GM21390 (cell line): ENCODE data around the gene RRP8.

Source experiments
- ATAC-seq: cut with Tn5 transposase; IDR thresholded peaks from one replicate; pipeline ENCODE4 v1.9.1; 2021; ENCODE audit not compliant: unreplicated experiment

Gene RRP8

DNA sequence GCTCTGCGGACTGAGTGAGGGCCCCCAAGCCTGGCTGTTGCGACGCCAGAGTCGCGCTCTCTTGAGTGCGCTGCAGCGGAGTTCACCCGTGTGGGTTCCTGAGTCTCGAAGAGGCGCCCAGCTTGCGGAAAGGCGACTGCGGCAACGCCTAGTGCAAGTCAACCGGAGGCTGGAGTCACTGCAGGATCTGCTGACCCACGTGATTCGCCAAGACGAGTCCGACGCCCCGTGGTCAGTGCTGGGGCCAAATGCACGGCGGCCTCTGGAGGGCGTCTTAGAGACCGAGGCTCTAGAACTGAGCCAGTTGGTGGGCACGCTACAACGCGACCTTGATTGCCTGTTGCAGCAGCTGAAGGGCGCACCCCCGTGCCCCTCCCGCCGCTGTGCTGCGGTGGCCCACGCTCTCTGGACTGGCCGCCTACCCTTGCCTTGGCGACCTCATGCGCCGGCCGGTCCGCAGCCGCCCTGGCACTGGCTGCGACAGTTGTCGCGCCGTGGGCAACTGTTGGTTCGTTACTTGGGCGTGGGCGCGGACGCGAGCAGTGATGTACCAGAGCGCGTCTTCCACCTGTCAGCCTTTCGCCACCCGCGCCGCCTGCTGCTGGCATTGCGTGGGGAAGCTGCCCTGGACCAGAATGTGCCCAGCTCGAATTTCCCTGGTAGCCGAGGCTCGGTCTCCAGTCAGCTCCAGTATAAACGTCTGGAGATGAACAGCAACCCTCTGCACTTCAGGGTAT is 32.6 kb downstream of the RRP8 start:
- ATAC-seq: no peak

DNA sequence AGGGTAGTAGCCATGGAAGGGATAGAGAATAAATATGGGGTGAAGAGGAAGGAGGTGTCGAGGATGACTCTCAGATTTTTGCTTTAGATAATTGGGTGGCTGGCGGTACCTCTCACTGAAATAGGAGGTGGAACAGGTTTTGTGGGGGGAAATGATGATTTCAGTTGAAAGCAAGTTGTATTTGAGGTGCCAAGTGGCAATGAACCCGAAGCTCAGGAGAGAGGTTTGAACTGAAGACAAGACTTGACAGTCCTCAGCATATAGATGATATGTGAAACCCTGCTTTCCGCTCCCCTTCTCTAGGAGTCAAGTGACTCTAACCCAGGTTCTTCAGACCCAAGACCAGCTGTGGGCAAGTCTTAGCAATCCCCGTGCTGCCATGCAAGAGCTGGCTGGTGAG is 33.7 kb downstream of the RRP8 start:
- ATAC-seq: no peak

DNA sequence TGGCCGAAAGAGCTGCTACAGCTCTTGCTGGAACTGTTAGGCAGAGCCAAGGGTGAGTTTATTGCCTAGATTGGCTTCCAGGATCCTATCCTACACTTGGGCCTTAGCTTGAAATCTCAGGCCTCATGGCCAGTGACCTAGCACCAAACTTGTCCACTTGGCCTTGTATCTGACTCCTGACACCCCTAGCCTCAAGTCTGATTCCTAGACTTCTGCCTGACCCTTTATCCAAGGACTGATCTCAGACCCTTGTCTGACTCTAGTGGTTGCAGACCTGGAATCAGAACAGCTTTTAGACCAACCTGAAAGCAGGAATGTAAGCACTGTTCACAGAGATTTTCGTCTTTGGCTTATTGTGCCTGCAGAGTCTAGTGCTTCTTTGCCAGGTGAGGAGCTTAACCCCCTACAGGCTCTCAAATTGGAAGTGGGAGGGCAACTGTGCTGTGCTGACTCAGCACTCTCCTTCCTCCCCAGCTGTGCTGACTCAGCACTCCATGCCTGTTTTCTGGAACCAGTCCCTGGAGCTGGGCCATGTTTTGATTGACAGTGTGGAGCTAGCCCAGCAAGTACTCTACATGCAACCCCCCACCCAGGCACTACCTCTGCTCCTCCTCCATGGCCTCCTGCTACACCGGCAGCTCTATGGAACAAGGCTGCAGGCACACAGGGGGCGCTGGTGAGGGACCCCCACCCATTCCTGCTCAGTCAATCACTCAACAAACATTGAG is 35.1 kb downstream of the RRP8 start:
- no peak for ATAC-seq

DNA sequence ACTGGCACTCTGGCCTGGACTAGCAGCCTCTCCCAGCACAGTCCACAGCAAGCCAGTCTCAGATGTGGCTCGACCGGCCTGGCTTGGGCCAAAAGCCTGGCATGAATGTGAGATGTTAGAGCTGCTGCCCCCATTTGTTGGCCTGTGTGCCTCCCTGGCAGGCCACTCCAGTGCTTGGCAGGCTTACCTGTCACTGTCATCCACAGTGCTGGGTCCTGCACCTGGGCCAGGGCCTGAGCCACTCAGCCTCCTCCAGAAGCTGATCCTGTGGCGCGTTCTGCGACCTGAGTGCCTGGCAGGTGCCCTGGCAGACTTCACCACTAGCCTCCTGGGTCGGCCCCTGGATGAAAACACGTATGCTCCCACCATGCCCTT is 36.1 kb downstream of the RRP8 start:
- no peak for ATAC-seq

DNA sequence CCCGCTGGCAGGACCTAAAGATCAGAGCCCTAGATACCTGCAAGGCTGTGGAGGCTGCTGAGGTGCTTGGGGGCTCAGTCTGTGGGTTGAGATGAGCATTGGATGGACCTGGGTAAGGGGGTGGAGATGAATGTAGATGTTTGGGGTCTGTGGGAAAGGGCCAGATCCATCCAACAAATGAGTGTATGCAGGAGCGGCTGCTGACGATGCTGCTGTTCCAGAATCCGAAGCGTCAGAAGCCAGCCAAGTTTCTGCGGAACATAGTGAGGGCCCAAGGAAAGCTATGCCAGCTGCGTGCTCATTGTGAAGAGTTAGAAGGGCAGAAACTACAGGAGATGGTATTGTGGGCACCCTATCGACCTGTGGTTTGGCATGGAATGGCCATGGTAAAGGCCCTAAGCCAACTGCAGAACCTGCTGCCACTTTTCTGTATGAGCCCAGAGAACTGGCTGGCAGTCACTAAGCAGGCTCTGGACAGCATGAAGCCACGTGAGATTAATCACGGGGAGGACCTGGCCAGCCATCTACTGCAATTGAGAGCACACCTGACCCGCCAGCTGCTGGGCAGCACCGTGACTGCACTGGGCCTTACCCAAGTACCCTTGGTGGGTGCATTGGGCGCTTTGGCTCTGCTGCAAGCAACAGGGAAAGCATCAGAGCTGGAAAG is 36.6 kb downstream of the RRP8 start:
- no peak for ATAC-seq

DNA sequence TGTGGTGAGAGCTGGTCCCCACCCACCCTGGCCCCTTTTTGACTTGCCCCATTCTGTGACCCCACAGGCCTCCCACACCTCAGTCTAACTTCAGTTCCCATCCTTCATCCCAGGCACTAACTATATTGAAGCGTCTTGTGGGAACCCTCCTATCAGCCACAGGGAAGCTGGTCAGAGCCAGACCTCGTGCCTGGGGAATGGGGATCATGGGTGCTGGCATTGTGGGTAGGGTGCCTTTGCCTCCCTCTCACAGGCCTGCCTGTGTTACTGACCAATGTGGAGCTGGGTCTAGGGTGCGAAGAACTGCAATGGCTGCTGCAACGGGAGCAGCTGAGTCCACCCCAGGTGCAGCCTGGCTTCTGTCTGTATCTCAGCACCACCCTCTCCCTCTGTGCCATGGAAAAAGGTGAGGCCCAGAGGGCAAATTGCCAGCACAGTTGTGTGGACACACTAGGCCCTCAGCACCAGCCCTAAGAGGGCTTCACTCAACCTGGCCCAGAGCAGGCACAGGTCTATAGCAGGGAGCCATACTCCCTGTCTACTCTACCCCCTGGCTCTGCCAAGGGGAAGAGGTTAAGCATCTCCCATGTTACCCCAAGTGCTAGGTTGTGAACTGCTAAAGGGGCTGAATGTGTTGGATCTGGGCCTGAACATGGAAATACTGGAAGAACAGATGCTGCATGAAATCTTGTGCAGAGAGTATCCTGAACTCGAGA is 37.3 kb downstream of the RRP8 start:
- no peak for ATAC-seq

DNA sequence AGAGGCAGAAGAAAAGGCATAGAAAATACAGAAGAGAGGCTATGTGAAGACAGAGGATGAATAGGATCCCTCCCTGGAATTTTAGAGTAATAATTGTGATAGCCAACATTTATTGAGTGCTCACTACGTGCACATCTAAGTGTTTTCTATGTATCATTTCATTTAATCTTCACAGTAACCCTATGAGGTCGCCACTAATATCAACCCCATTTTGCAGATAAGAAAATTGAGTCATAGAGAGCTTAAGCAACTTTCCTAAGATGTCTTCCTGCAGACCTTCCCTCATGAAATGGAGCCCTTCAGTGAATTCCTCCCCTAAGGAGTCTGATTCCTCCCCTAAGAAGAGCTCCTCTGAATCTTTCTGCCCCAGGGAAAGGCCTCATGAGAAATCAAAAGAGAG is 38.1 kb downstream of the RRP8 start:
- no peak for ATAC-seq

DNA sequence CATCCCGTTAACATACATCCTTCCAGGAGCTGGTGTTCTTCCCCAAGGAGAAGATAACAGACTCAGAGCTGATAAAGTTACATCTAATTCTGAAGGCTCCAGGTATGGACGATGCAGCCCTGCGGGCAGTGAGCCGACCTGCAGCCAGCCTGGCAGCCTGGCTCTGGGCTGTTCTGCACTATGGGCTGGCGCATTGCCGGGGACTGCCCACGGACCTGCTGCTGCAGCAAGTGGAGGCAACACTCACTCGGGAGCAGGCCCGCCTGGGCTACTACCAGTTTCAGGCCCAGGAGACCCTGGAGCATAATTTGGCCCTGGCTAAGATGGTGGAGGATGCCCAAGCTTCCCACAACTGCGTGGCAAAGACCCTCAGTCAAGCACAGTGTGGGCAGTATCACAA is 39.7 kb downstream of the RRP8 start:
- ATAC-seq: no peak

DNA sequence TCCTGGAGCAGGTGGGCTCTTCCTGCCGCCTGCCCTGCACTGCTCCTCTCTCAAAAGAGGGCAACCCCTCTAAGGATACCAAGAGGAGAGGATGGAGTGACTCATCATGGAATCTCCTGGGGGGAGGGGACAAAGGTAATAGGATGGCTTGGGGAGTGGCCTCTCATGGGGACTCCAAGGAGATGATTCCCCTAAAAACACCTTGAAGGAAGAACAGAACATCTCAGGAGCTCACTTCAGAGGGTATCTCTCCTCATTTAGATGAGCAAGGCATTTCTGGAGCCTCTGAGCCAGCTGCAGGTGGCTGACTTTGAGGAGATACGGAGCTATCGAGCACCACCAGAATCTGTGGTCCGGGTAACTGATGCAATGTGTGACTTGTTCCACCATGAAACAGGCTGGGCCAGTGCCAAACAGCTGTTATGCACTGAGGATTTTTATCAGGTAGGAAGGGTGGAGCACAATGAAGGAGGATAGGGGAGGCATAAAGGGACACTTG is 40.2 kb downstream of the RRP8 start:
- ATAC-seq: no peak

DNA sequence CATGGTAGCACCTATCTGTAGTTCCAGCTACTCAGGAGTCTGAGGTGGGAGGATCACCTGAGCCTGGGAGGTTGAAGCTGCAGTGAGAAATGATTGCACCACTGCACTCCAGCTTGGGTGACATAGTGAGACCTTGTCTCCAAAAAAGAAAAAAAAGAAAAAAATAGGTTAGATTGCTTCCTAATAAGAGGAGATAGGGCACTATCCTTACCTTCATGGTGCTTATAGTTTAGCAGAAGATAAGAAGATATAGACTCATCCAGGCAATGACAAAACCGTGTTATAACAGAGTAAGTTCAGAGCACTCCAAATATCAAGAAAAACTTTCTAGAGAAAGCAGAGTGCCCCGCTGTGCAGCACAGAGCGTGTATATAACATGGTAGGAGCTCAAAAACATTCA is 42.1 kb downstream of the RRP8 start:
- ATAC-seq: no peak

DNA sequence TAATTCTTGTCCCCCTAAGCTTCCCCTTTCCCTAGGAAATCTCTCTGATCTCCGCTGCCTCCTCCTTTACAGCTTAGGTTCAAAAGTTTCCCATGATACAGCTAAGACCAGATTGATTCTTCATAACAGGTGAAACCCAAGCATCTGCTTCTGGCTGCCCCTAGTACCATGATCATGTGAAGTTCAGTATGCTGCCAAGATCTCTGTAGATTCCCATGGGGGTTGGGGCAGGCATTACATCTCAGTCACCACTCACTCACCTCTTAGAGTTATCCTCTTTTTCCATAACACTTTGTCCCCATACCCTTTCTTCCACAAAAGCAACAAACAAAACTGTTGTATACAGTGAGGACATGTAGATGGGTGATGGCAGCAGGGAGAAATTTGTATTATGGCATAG is 44.0 kb downstream of the RRP8 start:
- no peak for ATAC-seq

DNA sequence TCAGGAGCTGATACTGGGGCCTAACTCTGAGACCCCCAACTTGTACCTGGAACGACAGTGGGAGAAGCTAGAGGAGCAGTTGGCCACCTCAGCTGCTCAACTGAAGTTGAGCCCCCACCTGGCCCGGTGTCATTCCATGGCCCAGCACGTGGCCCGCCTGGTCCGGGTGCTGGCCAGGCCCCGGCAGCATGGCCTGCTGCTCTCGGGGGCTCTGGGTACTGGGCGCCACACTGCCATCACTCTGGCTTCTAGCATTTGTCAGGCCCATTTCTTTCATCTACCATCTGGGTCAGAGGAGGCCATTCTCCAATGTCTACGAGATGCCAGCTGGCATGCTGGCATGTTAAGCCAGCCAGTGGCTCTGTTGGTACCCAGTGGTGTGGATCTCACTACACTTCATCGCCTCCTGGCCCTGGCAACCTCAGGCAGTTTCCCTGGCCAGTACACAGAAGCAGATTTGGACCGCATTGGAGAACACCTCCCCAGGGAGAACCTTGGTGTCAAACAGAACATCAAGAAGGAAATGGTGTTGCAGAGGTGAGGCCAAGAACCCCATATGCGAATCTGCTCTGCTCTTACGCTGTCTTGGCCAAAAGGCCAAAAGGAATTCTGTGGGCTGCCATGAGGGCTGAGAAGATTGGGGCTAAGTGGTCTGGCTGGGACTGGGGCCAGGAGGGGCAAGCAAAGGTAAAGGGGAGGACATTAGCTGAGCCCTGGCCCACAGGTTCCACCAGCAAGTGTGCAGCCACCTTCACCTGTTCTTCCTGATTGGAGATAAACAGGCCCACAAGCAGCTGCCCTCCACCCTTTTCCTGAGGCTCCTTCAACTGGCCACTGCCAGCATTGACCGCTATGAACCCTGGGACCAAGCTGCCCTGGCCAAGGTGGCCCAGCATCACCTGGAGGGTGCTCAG is 45.4 kb downstream of the RRP8 start:
- no peak for ATAC-seq

DNA sequence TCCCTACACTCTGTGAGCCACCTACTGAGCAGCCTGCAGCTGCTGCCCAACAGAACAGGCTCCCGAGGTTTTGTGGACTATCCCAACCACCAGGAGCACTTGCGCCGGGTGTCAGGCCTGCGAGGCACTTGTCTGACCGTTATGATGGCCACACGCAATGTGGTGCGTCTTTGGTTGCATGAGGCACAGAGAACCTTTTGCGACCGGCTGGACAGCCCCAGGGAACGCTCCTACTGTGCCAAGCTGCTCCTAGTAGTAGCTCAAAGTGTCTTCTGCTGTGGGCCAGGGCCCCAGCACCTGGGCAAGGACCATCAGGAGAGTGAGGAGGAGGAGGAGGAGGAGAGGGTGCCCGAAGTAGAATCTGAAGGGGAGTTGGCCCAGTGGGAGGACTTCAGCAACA is 46.4 kb downstream of the RRP8 start:
- ATAC-seq: no peak

DNA sequence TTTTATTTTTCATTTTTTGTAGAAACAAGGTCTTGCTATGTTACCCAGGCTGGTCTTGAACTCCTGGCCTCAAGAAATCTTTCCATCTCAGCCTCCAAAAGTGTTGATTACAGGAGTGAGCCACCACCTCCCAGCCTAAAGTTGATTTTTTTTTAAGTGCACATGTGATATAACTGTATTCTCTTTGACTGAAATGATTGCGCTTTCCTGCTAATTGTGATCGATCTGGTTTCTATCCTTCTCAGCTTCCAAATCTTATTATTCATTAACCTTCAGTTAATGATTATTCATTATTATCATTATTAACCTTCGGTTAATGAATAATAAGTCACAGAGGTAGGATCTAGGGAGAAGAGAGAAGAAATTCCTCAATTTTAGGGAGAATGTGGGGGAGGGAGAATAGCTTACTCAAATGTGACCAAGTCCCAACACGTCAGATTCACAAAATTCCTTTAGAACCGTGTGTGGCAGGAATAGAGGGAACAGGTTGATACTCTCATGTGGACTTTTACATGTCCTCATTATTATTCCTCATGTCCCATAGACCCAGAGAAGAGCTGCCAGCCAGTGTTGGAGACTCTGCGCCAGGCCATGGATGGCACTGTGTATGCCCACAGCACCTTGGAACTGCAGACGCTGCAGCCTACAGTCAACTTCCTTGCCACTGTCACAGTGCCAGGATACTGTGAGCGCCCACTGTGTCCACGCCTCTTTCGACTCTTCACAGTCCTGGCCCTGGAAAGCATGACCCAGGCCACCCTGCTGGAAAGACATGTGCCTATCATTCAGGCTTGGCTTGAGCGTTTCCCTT is 47.1 kb downstream of the RRP8 start:
- no peak for ATAC-seq

DNA sequence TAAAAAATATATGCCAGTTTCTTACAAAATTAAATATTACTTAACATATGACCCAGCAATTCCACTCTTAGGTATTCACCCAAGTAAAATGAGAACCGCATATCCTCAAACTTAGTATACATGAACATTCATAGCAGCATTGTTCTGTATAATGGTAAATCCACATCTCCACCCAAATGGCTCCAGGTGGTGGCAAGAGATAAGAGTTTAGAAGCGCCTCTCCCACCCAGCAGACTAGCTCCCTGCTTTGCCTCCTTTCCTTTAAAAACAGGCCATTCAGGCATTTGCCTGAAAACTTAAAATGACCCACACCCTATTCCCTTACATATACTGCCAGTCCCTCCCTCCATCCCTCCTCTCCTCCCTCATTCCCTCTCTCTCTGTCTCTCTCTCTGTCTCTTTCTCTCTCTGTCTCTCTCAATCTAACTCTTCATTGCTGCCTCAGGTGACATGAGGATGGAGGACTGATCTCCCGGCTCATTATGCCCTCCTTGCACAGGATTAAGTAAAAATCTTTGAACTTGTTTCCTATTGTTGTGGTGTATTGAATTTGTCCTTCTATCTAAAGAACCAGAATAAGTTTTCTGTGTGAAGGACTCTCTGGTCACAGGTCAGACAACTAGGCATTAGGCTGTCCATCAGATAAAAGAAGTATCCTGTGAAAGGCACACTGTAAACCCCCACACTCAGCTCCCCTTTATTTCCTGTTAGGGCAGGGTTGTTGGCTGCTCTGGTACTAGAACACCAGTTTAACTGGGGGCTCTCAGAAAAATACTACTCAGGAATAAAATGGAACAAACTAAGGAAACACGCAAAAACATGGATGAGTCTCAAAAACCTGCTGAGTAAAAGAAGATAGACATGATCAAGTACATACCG is 48.3 kb downstream of the RRP8 start:
- no peak for ATAC-seq

DNA sequence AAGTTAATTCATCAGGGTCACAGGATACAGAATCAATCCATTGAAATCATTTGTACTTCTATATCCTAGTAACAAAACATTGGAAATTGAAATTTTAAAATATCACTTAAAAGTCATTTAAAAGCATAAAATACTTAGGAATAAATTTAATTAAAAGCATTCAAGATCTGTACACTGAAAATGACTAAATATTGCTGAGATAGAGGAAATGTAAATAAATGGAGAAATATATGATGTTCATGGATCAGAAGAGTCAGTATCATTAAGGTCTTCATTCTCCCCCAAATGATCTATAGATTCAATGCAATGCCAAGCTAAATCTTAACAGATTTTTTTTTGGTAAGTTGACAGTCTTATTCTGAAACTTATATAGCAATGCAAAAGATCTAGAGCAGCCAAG is 49.8 kb downstream of the RRP8 start:
- no peak for ATAC-seq

DNA sequence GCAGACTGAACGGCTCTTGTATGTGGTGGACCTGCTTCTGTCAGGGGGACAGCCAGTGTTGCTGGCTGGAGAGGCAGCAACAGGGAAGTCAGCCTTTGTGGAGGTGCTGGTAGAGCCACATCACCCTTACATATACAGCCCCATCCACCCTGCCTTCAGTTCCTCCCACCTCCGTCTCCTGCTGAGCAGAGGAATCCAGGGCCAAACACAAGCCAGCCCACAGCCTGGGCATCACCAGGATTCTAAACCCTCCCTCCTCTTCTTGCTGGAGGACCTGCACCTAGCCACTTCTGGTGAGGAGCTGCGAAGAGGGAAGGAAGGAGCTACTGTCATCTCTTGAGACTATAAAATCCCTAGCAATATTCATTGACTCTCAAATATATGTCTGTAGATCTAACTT is 54.8 kb downstream of the RRP8 start:
- ATAC-seq: no peak

DNA sequence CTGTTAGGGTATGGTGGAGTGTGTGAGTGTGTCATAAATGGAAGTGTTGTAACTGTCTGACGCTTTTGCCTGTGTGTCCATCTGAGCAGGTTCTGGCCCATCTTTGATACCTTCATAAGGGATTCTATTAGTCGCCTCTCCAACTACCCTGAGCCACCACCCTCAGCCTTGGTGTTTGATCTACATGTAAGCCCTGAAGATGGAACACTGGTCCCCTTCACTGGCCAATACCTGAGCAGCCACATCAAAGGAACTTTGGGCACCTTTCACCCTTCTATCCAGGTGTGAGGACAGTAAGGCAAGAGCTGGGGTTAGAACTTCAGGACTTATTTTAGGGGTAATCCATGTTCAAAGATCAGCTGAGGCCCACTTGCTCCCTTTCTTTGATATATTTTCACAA is 55.3 kb downstream of the RRP8 start:
- ATAC-seq: no peak

DNA sequence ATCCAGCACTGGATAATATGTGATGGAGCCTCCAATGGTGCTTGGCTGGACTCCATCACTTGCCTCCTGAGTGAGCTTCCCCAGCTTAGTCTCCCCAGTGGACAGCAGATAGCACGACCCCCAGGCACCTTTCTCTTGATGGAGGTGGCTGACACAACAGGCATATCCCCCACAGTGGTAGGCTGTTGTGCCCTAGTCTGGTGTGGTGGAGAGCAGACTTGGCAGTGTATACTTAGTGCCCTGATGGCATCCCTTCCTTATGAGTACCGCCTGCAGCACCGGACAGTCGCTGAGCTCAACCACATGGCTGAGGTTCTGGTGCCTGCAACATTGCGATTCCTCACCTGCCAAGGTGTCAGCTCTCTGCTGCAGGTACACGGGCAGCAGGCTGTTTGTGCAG is 56.2 kb downstream of the RRP8 start:
- ATAC-seq: no peak
